ENCODE data around the gene TWF1. TPM values are rescaled to one million over a fixed set of nuclear protein-coding genes. Genes with fewer than 3 reads are reported as not detected.

Gene TWF1
- total and polyA plus RNA-seq, 9 of the 15 experiments (the other 6 are each of a cell fraction or from before 2014, with no cell fraction given) = 10.3 to 29.4 (median 23.4) TPM

DNA sequence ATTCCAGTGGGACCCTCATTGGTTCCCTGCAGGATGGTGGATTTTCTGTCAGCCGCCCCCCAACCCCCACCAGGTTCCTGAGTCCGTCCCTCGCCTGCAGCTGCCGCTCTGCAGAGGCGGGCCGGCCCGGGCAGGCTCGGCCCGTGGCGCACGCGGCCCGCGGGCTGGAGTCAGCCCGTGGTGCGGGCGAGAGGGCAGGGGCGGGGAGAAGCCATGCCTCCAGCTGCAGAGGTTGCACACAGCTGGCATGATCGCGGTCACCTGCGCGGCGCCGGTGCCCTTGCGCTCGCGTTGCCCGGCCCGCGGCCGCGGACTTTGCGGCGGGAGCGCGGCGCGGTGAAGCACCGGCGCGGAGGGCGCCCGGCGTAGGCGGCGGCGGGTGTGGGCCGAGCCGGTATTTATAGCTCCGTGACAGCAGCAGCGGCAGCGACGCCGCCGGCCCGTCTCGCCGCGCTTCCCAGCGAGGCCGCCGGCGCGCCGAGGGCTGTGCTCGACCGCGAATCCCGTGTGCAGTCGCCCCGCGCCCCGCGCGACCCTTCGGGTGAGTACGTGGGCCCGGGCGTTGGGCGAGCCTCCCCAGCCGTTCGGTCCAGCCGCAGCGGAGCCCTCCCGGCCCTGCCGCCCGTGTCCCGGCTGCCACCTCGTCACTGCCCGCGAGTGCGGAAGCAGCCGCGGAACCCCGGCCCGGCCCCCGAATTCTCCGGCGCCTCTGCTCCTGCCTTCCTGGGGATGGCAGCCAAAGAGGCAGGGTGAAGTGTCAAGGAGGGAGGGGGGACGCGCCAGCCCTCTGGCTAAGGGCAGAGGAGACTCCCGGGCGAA is 29.7 kb upstream of the TWF1 start, which contains the start of gene TMEM117 (continued):
- TF ChIP-seq, protein P1, sequence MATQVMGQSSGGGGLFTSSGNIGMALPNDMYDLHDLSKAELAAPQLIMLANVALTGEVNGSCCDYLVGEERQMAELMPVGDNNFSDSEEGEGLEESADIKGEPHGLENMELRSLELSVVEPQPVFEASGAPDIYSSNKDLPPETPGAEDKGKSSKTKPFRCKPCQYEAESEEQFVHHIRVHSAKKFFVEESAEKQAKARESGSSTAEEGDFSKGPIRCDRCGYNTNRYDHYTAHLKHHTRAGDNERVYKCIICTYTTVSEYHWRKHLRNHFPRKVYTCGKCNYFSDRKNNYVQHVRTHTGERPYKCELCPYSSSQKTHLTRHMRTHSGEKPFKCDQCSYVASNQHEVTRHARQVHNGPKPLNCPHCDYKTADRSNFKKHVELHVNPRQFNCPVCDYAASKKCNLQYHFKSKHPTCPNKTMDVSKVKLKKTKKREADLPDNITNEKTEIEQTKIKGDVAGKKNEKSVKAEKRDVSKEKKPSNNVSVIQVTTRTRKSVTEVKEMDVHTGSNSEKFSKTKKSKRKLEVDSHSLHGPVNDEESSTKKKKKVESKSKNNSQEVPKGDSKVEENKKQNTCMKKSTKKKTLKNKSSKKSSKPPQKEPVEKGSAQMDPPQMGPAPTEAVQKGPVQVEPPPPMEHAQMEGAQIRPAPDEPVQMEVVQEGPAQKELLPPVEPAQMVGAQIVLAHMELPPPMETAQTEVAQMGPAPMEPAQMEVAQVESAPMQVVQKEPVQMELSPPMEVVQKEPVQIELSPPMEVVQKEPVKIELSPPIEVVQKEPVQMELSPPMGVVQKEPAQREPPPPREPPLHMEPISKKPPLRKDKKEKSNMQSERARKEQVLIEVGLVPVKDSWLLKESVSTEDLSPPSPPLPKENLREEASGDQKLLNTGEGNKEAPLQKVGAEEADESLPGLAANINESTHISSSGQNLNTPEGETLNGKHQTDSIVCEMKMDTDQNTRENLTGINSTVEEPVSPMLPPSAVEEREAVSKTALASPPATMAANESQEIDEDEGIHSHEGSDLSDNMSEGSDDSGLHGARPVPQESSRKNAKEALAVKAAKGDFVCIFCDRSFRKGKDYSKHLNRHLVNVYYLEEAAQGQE (IDR thresholded peaks at IDR 0.05; ENCODE audit: borderline replicate concordance) = no peak
- TF ChIP-seq, protein P1 (CRISPR knock-in tag; IDR thresholded peaks at IDR 0.05; ENCODE audit: low read depth) = no peak; the same call in 1 of the 2 replicates
- TF ChIP-seq TCFL5 (CRISPR knock-in tag; conservative IDR thresholded peaks at IDR 0.05) (no peak), MYC (IDR thresholded peaks at IDR 0.05; ENCODE audit: low read depth, low read length) (0 out of 2 replicates have a peak, but pooled peaks have one; percentile 20), MYC (CRISPR knock-in tag; IDR thresholded peaks at IDR 0.05; ENCODE audit: borderline replicate concordance, low read depth) (no peak), DIDO1 (tag; IDR thresholded peaks at IDR 0.05; ENCODE audit: low read depth) (no peak), JUN (IDR thresholded peaks at IDR 0.05; ENCODE audit: borderline replicate concordance, low read depth, low read length) (no peak), JUN (CRISPR knock-in tag; IDR thresholded peaks at IDR 0.05; ENCODE audit: borderline replicate concordance) (no peak), NR4A1 (CRISPR knock-in tag; IDR thresholded peaks at IDR 0.05) (no peak), NR4A1 (tag; IDR thresholded peaks at IDR 0.05) (no peak), THRAP3 (IDR thresholded peaks at IDR 0.05; ENCODE audit: borderline replicate concordance) (no peak), SRSF1 (IDR thresholded peaks at IDR 0.05; ENCODE audit: low read depth, low read length) (no peak), ZNF79 (CRISPR knock-in tag; IDR thresholded peaks at IDR 0.05; ENCODE audit: low read depth) (no peak), COPS2 (conservative IDR thresholded peaks at IDR 0.05) (no peak), SNIP1 (IDR thresholded peaks at IDR 0.05; ENCODE audit: low read depth) (no peak)
- TF ChIP-seq, protein P2, sequence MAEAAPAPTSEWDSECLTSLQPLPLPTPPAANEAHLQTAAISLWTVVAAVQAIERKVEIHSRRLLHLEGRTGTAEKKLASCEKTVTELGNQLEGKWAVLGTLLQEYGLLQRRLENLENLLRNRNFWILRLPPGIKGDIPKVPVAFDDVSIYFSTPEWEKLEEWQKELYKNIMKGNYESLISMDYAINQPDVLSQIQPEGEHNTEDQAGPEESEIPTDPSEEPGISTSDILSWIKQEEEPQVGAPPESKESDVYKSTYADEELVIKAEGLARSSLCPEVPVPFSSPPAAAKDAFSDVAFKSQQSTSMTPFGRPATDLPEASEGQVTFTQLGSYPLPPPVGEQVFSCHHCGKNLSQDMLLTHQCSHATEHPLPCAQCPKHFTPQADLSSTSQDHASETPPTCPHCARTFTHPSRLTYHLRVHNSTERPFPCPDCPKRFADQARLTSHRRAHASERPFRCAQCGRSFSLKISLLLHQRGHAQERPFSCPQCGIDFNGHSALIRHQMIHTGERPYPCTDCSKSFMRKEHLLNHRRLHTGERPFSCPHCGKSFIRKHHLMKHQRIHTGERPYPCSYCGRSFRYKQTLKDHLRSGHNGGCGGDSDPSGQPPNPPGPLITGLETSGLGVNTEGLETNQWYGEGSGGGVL (CRISPR knock-in tag; IDR thresholded peaks at IDR 0.05) = no peak
- TF ChIP-seq, protein P3, sequence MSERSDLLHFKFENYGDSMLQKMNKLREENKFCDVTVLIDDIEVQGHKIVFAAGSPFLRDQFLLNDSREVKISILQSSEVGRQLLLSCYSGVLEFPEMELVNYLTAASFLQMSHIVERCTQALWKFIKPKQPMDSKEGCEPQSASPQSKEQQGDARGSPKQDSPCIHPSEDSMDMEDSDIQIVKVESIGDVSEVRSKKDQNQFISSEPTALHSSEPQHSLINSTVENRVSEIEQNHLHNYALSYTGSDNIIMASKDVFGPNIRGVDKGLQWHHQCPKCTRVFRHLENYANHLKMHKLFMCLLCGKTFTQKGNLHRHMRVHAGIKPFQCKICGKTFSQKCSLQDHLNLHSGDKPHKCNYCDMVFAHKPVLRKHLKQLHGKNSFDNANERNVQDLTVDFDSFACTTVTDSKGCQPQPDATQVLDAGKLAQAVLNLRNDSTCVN (CRISPR knock-in tag; IDR thresholded peaks at IDR 0.05) = no peak
